HUES64 (cell line): Measurements from ENCODE around the gene RFX1.

Experiments
- H3K27ac ChIP-seq: 2 replicates; pipeline ENCODE4 v1.7.0; 2013; ENCODE audit warnings: low read depth, low read length, inconsistent platforms
- H3K27me3 ChIP-seq: 2 replicates; pipeline ENCODE4 v1.6.1; 2013; ENCODE audit warnings: mild to moderate bottlenecking, low read length; ENCODE audit not compliant: insufficient read depth
- H3K36me3 ChIP-seq: 2 replicates; pipeline ENCODE4 v1.6.1; 2013; ENCODE audit warnings: mild to moderate bottlenecking, low read length; ENCODE audit not compliant: insufficient read depth
- H3K4me1 ChIP-seq: 2 replicates; pipeline ENCODE4 v1.6.1; 2013; ENCODE audit warnings: mild to moderate bottlenecking, low read length, moderate library complexity; ENCODE audit not compliant: insufficient read depth
- H3K4me3 ChIP-seq: 2 replicates; pipeline ENCODE4 v1.5.1; 2013; ENCODE audit warnings: mild to moderate bottlenecking, low read length, moderate library complexity
- H3K9ac ChIP-seq: 2 replicates; pipeline ENCODE4 v1.6.1; 2013; ENCODE audit warnings: mild to moderate bottlenecking, low read depth, low read length
- H3K9me3 ChIP-seq: 2 replicates; pipeline ENCODE4 v1.6.1; 2013; ENCODE audit warnings: low read depth, low read length; ENCODE audit not compliant: insufficient read depth
- WGBS: fragments of 150-250, 120-280 bp; methylation state at CpG from one replicate; pipeline ENCODE4 v1.1.7; 2013; ENCODE audit warnings: missing lambda C conversion rate; 5-methylcytosine and 5-hydroxymethylcytosine counted together

Gene RFX1

DNA sequence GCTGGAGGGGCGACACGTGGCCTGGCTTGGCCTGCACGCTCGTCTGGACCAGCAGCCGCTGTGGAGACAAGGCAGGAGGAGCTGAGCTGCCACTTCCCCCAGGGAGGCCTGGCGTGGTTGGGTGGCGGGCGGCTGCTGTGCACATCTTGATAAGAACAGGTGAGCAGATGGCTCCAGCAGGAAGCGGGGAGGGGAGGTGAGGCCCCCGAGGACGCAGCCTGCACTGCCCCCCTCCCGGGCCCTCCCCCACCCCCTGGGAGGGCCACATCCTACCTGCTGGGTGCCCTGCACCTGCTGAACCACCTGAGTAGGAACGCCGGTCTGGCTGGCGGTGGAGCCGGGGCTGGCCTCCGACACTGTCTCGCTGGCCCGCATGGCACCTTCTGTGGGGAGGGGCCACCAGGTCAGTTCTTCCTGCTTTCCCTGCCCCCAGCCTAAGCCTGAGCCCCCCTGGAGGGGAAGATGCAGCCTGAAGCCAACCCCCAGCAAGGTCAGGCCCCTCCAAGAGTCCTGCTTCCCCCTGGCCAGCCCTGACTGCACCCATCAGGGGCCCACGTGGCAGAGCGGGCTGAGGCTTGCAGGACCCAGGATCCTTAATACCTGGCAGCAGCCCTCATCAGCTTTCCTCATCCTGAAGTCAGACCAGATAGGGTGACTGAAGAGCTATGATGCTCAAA is 22.8 kb downstream of the RFX1 start:
- Histone ChIP-seq H3K4me3 (no peak overlapping the region), H3K27ac (no peak overlapping the region)

DNA sequence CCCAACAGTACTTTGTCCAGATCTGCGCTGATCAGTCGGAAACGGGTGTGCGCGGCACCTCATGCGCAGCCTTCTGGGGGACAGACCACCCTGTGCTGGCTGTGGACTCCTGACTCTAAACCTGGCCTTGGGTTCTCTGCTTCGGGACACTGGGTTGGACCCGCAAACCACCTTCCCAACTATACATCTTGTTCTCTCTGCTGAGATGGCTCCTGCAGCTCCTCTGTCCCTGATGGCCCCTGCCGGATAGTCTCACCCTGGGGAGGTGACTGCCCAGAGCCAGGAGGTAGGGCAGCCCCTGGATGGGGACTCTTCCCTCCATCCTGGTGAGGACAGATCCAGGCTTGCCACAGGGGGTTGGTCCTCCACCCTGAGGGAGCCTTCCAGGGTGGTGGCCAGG is 23.3 kb downstream of the RFX1 start:
- Histone ChIP-seq H3K4me1 (peaks cover 38% of the 10 kb centered on the region), H3K4me3 (no peak overlapping the region), H3K36me3 (no peaks in the 10 kb centered on the region), H3K9ac (no peak overlapping the region), H3K9me3 (no peaks in the 10 kb centered on the region), H3K27me3 (no peaks in the 10 kb centered on the region), H3K27ac (no peak overlapping the region)
- WGBS, result 95% methylated on average over 9 of the region's 9 CpGs

More for the DNA sequence above, 22.8 kb downstream of the RFX1 start:
- Histone ChIP-seq H3K36me3 (no peaks in the 10 kb centered on the region), H3K27me3 (no peaks in the 10 kb centered on the region), H3K9me3 (no peaks in the 10 kb centered on the region), H3K9ac (no peak overlapping the region), H3K4me1 (peaks cover 35% of the 10 kb centered on the region)
- 87% methylated on average over 21 of the region's 21 CpGs for WGBS

DNA sequence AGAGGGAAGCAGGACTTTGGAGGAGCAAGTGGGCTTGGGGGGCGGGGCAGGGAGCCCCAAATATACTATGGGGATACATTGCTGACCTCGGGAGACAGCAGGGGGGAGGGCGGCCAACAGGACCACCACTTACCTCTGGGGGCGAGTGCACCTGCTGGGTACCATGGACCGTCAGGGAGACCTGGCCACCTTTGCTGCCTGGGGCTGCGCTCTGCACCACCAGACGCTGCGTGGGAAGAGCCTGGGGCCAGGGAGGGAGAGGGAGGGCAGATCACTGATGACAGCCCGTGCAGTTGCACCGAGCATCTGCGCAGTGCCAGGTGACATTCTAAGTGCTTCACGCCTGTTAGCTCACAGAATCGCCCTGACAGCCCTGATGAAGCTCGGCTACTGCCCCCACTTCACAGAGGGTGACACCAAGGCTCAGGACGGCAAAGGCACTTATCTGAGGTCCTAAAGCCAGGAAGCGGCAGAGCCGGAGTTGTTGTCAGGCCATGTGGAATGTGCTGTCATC is 24.1 kb downstream of the RFX1 start:
- Histone ChIP-seq H3K9me3 (no peaks in the 10 kb centered on the region), H3K9ac (no peak overlapping the region), H3K4me1 (peaks cover 31% of the 10 kb centered on the region), H3K27me3 (no peaks in the 10 kb centered on the region), H3K36me3 (no peaks in the 10 kb centered on the region), H3K4me3 (no peak overlapping the region), H3K27ac (no peak overlapping the region)
- WGBS, result 95% methylated on average over 17 of the region's 17 CpGs

DNA sequence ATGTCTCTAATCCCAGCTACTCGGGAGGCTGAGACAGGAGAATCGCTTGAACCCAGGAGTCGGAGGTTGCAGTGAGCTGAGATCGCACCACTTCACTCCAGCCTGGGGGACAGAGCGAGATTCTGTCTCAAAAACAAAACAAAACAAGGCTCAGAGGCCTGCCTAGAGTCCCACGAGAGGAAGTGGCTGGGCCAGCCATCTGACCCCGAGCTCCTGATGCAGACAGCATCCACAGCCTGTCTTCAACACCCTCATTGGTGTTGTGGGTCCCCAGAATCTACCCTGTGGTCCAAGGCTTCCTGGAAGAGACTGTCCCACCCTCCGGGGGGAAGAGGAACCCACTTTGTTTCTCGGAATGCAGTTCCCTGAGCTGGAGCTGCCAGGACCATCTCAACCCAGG is 24.7 kb downstream of the RFX1 start:
- Histone ChIP-seq H3K4me3 (no peak overlapping the region), H3K4me1 (peaks cover 26% of the 10 kb centered on the region), H3K9me3 (no peaks in the 10 kb centered on the region), H3K27me3 (no peaks in the 10 kb centered on the region), H3K9ac (no peak overlapping the region), H3K27ac (no peak overlapping the region), H3K36me3 (0 out of 2 replicates have a peak, but pooled peaks cover 4% of the 10 kb centered on the region)
- 89% methylated on average over 9 of the region's 9 CpGs for WGBS

DNA sequence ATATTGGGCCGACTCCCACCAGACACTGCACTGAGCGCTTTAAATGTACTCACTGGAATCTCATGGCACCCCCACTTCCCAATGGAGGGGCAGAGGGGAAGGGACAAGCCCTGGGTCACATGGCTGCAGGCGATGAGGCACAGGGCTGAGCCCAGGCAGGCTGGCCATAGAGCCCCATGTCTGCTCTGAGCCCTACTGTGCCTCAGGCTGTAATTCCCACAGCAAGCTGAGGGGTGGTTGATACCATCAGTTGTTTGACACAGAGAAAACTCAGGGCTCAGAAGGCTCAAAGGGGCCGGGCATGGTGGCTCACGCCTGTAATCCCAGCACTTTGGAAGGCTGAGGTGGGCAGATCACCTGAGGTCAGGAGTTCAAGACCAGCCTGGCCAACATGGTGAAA is 25.1 kb downstream of the RFX1 start:
- no peak overlapping the region for H3K27ac ChIP-seq

DNA sequence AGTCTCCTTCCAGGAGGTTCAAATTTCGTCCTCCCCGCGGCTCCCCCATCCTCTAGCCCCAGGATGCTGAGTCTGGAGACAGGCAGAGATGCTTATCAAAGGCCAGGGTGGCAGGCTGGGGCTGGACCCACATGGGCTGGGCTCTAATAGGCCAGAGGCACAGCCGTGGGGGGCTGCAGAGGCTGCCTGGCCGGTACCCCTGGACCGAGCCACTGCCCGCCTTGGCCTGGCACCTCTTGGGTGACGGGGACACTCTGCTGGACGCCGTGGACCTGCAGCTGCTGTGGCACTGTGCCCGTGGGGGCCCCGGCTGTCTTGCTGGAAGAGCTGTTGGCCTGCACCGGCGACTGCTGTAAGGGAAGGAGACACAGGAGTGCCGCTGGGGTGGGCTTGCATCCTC is 25.8 kb downstream of the RFX1 start:
- H3K27me3 ChIP-seq, result no peaks in the 10 kb centered on the region
- 92% methylated on average over 15 of the region's 15 CpGs for WGBS
- H3K9ac ChIP-seq, result no peak overlapping the region
- no peaks in the 10 kb centered on the region for H3K9me3 ChIP-seq
- peaks cover 16% of the 10 kb centered on the region for H3K4me1 ChIP-seq
- no peak overlapping the region for H3K27ac ChIP-seq
- no peak overlapping the region for H3K4me3 ChIP-seq
- 0 out of 2 replicates have a peak, but pooled peaks cover 12% of the 10 kb centered on the region for H3K36me3 ChIP-seq

More for the DNA sequence above, 25.1 kb downstream of the RFX1 start:
- 0 out of 2 replicates have a peak, but pooled peaks cover 6% of the 10 kb centered on the region for H3K36me3 ChIP-seq
- H3K9ac ChIP-seq, result no peak overlapping the region
- WGBS, result 91% methylated on average over 5 of the region's 5 CpGs
- no peak overlapping the region for H3K4me3 ChIP-seq
- H3K9me3 ChIP-seq, result no peaks in the 10 kb centered on the region
- peaks cover 23% of the 10 kb centered on the region for H3K4me1 ChIP-seq
- H3K27me3 ChIP-seq, result no peaks in the 10 kb centered on the region

DNA sequence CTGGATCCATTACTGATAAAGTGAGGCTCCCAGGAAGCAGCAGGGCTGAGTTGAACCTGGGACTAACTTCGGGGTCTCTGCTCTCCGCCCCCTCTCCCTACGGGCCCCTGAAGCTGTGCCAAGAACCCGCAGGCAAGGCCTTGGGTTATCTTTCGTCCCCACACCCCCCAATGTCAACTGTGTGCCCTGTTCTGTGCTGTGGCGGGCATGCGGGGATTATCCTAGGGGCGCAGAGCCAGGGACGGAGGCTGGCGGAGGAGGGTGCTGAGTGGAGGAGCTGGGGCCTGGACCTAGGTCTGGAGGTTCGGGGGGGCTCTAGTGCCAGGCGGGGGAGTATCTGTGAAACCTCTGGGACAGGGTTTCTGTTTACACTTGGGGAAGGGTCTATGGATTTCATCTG is 26.4 kb downstream of the RFX1 start:
- Histone ChIP-seq H3K9me3 (no peaks in the 10 kb centered on the region), H3K4me3 (peak overlapping the region; percentile 56), H3K36me3 (0 out of 2 replicates have a peak, but pooled peaks cover 12% of the 10 kb centered on the region), H3K27ac (no peak overlapping the region), H3K9ac (no peak overlapping the region), H3K4me1 (peaks cover 16% of the 10 kb centered on the region; the same call in 1 of the 2 replicates), H3K27me3 (no peaks in the 10 kb centered on the region)
- WGBS, result 92% methylated on average over 11 of the region's 12 CpGs

DNA sequence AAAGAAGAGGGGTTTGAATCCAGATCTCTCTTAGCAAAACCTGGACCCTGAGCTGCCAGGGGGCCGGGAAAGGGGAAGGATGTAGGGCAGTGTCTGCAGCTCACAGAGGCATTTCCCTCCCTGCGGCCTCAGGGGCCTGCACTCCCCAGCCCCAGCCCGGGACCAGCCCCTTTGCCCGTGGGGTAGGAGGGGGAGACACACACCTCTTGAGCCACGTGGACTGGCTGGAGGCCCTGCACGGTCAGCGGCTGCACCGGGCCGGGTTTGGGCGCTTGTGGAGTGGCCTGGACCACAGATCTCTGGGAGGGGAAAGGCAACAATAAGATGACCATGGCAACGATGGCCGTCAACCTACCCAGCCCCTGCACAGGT is 26.9 kb downstream of the RFX1 start:
- WGBS, result 34% methylated on average over 12 of the region's 12 CpGs
- Histone ChIP-seq H3K27me3 (no peaks in the 10 kb centered on the region), H3K9ac (peak overlapping the region; percentile 70), H3K27ac (peak overlapping the region; percentile 80), H3K4me3 (peak overlapping the region; percentile 56), H3K36me3 (0 out of 2 replicates have a peak, but pooled peaks cover 12% of the 10 kb centered on the region), H3K9me3 (no peaks in the 10 kb centered on the region), H3K4me1 (peaks cover 16% of the 10 kb centered on the region; the same call in 1 of the 2 replicates)

DNA sequence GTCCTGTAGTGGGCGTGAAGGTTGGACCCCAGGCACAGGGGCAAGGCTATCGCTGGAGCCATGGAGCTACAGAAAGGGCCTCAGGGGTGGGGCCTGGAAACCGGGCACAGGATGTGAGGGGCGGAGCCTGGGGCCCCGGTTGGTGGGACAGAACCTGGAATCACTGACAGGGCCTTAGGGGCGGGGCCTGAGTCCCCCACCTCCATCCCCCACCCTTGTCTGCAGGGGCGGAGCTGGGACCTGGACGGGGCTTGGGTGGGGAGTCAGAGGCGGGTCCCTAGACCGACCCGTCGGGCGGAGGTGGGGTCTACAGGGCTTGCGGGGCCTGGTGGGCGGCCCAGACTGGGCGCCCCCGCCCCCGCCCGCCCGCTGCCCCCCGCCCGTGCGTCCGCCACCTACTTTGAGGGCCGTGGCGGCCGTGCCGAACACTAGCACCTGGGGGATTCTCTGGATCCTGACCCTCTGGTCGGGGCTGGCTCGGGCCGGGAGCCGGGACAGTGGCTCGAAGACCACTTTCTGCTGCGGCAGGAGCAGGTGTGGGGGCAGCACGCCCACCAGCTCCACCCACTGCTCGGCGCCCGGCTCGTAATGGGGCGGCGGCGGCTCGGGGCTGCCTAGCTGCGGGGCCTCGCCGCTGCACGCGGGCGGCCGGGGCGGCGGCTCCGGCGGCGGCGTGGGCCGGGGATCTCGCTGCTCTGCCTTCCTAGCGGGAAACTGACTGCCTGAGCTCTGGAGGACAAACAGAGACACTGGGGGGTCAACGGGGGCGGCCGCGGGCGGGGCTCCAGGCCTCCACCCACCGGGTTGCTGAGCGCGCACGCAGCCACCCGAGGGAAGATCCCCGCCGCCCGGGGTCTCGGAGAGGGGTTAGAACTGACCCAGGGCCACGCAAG is 27.5 kb downstream of the RFX1 start:
- peak overlapping the region; percentile 70 for H3K9ac ChIP-seq

DNA sequence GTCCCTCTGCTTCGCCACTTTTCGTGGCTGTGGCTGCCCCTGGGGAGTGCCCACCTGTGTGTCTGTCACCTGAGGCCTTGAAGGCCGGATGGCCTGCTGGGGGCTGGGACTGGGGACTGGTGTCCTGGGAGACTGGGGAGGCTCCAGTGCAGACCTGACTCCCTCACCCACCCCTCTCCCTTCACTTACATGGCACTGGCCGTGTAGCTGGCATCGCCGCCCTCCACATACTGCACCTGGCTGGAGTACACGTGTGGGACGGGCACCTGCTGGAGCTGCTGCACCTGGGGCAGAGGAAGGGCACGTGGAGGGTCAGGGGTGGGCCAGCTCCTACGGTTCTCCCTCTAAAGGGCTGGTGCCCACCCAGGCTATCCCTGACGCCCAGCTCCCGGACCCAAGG is 28.3 kb downstream of the RFX1 start:
- Histone ChIP-seq H3K4me3 (peak overlapping the region; percentile 29; the same call in 1 of the 2 replicates), H3K27me3 (no peaks in the 10 kb centered on the region), H3K9ac (no peak overlapping the region), H3K4me1 (peaks cover 15% of the 10 kb centered on the region; the same call in 1 of the 2 replicates), H3K27ac (peak overlapping the region; percentile 67), H3K36me3 (0 out of 2 replicates have a peak, but pooled peaks cover 15% of the 10 kb centered on the region), H3K9me3 (no peaks in the 10 kb centered on the region)
- 89% methylated on average over 12 of the region's 12 CpGs for WGBS

More for the DNA sequence above, 27.5 kb downstream of the RFX1 start:
- no peaks in the 10 kb centered on the region for H3K27me3 ChIP-seq
- peaks cover 15% of the 10 kb centered on the region; the same call in 1 of the 2 replicates for H3K4me1 ChIP-seq
- H3K9me3 ChIP-seq, result no peaks in the 10 kb centered on the region
- H3K36me3 ChIP-seq, result 0 out of 2 replicates have a peak, but pooled peaks cover 12% of the 10 kb centered on the region
- 2% methylated on average over 73 of the region's 74 CpGs for WGBS
- H3K4me3 ChIP-seq, result peak overlapping the region; percentile 56
- peak overlapping the region; percentile 80 for H3K27ac ChIP-seq

DNA sequence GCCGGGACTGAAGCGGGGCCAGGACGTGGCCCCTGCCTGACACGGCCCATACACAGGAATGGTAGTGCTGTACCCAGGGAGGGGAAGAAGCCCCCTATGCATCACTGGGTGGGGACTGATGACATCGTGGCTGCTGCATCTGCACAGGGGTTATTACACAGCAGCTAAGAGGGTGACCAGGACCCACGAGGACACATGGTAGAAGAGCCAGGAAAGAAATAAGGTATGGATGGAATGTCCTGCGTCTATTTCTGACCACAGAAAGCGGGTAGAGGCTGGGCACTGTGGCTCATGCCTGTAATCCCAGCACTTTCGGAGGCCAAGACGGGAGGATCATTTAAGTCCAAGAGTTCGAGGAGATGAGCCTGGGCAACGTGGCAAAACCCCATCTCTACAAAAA is 29.7 kb downstream of the RFX1 start:
- Histone ChIP-seq H3K9me3 (no peaks in the 10 kb centered on the region), H3K9ac (no peak overlapping the region), H3K4me1 (peaks cover 15% of the 10 kb centered on the region; the same call in 1 of the 2 replicates), H3K4me3 (no peak overlapping the region), H3K27ac (no peak overlapping the region), H3K36me3 (peaks cover 20% of the 10 kb centered on the region; the same call in 1 of the 2 replicates), H3K27me3 (no peaks in the 10 kb centered on the region)
- 95% methylated on average over 12 of the region's 12 CpGs for WGBS
